ENCODE results near the gene SPOCK3. TPM values are rescaled to one million over a fixed set of nuclear protein-coding genes. Genes with fewer than 3 reads are reported as not detected.

Gene SPOCK3
- total RNA-seq, 1 experiment from 2014 or later, result 0.24 TPM

GRCh38 chr4:166687828-166688227, 546.5 kb downstream of the SPOCK3 start:
- Mint-ChIP-seq H3K4me3 (no peak overlapping the region), H3K4me1 (peaks cover 22% of the 10 kb centered on the region), H3K27ac (no peak overlapping the region), H3K36me3 (no peaks in the 10 kb centered on the region), H3K27me3 (ENCODE audit: low read depth) (no peaks in the 10 kb centered on the region; the same call in 1 of the 2 replicates), H3K9me3 (no peaks in the 10 kb centered on the region)
- DNase-seq (ENCODE audit: low spot score) (no peak), ATAC-seq (no peak)
- TF ChIP-seq SP1 (CRISPR knock-in tag; conservative IDR thresholded peaks at IDR 0.05), result no peak
- TF ChIP-seq ZNF671 (CRISPR knock-in tag; IDR thresholded peaks at IDR 0.05), result no peak
- no peak for TF ChIP-seq TEAD1 (CRISPR knock-in tag; IDR thresholded peaks at IDR 0.05)
- no peak for TF ChIP-seq ESRRA (CRISPR knock-in tag; IDR thresholded peaks at IDR 0.05; ENCODE audit: borderline replicate concordance)
- no peak for TF ChIP-seq EMX1 (CRISPR knock-in tag; IDR thresholded peaks at IDR 0.05)
- TF ChIP-seq GABPB1 (CRISPR knock-in tag; IDR thresholded peaks at IDR 0.05), result no peak
- TF ChIP-seq, protein P1, sequence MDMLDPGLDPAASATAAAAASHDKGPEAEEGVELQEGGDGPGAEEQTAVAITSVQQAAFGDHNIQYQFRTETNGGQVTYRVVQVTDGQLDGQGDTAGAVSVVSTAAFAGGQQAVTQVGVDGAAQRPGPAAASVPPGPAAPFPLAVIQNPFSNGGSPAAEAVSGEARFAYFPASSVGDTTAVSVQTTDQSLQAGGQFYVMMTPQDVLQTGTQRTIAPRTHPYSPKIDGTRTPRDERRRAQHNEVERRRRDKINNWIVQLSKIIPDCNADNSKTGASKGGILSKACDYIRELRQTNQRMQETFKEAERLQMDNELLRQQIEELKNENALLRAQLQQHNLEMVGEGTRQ (CRISPR knock-in tag; IDR thresholded peaks at IDR 0.05), result no peak
- no peak for TF ChIP-seq GTF2I (CRISPR knock-in tag; conservative IDR thresholded peaks at IDR 0.05)
- ChIA-PET CTCF (no interaction called here), POLR2A (no interaction called here)

All from WTC11 (cell line).